Lower leg skin (tissue), 3 donors: ENCODE measurements around the gene ITGB5.

ENCODE experiments used
- POLR2A ChIP-seq, 2 donors: fragments of 450-650 bp; IDR thresholded peaks; one replicate each; pipeline ENCODE4 v1.6.1; 2016 to 2017; ENCODE audit warnings: antibody characterized with exemption in 2 of 2, mild to moderate bottlenecking in 1 of 2, moderate library complexity in 1 of 2
- TF ChIP-seq, protein P1 (sequence below), 3 donors: fragments of 450-650 bp; IDR thresholded peaks; one replicate each; pipeline ENCODE4 v1.5.1; 2016; ENCODE audit warnings: antibody characterized with exemption in 3 of 3, mild to moderate bottlenecking in 3 of 3, moderate library complexity in 2 of 3

DNA sequence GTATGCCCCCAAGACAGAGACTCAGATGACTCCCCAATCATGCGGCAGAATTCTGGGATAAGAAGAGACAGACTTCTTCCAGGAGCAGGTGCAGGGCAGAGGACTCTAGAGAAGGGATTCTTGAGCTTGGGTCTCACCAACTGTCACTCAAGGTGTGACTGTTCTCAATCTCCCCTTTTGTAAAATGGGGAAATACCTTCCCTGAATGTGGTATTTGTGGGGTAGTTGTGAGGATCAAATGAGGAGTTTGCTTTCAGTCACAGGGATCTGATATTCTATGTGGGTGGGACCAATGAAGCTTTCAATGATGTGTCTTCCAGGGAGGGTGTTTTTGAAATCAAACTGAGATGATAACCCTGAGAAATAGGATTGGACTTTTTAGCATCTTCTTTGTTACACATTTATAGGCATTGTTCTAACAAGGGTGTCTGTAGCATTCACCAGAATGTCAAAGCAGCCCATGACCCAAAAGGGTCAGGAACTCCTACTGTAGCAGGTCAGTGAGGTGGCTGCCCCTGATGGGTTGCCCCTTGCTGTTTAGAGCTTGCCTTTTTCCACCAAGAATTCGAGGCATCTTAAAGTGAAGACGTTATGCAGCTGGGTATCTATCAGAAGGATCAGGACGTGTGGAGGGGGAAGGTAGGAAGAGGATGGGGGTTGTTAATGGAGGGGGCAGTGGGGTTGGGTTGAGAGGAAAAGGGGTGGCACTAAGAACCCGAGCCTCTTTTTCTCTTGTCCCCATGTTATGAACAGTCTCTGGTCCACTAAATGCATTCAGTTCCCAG lies 128.1 kb downstream of the ITGB5 start:
- TF ChIP-seq, protein P1, sequence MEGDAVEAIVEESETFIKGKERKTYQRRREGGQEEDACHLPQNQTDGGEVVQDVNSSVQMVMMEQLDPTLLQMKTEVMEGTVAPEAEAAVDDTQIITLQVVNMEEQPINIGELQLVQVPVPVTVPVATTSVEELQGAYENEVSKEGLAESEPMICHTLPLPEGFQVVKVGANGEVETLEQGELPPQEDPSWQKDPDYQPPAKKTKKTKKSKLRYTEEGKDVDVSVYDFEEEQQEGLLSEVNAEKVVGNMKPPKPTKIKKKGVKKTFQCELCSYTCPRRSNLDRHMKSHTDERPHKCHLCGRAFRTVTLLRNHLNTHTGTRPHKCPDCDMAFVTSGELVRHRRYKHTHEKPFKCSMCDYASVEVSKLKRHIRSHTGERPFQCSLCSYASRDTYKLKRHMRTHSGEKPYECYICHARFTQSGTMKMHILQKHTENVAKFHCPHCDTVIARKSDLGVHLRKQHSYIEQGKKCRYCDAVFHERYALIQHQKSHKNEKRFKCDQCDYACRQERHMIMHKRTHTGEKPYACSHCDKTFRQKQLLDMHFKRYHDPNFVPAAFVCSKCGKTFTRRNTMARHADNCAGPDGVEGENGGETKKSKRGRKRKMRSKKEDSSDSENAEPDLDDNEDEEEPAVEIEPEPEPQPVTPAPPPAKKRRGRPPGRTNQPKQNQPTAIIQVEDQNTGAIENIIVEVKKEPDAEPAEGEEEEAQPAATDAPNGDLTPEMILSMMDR (IDR thresholded peaks at IDR 0.05), result no peak
- TF ChIP-seq POLR2A (IDR thresholded peaks at IDR 0.05), result no peak
